ENCODE results near the gene WDR55.
"Not testable (repeated sequence)": the region's sequence is repeated elsewhere in the genome, so short reads cannot be mapped to it uniquely, and the experiment has no call there.

WDR55 gene, protein sequence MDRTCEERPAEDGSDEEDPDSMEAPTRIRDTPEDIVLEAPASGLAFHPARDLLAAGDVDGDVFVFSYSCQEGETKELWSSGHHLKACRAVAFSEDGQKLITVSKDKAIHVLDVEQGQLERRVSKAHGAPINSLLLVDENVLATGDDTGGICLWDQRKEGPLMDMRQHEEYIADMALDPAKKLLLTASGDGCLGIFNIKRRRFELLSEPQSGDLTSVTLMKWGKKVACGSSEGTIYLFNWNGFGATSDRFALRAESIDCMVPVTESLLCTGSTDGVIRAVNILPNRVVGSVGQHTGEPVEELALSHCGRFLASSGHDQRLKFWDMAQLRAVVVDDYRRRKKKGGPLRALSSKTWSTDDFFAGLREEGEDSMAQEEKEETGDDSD

DNA sequence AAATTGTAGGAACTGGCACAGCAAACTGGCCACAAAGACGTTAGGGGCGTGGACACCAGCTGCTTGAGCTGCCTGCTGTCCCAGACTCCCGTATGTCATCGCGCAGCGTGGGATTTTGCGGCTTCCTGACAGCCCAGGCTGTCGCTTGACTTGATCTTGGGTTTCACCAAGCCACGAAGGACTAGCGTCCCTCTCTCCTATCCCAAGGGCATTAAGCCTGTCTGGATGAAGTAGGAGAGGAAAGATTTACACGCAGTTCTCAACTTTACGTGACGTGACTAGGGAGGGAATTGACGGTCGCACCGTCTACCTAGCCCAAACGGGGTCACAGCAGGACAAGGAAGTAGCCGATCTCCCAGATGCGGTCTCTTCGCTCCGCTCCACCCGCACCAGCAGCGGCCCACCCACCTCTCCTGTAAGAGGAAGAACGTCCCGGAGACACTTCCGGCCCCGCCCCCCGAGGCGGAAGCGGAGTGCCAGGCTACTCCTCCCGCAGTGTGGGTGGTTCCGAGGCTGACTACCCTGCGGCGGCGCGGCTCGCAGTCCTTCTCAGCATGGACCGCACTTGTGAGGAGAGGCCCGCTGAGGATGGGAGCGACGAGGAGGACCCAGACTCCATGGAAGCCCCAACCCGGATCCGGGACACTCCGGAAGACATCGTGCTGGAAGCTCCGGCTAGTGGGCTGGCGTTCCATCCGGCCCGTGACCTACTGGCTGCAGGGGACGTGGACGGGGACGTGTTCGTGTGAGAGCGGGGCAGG is at the start of gene WDR55:
Gene WDR55, plus strand, starts transcription at position 546 of the 761 bp plus-strand sequence. Its CDS starts 9 bp downstream, at position 555.
- DNase-seq (ENCODE audit: low spot score) = peak; percentile 97

GRCh38 chr5:140622301-140622700 is 42.4 kb upstream of the WDR55 start:
- DNase-seq (ENCODE audit: low spot score) = no peak

- not testable (repeated sequence) for DNase-seq (ENCODE audit: low spot score)
Observed at GRCh38 chr5:140623061-140623460, 41.6 kb upstream of the WDR55 start.

- DNase-seq (ENCODE audit: low spot score) = not testable (repeated sequence)
Observed at GRCh38 chr5:140624886-140625285, 39.8 kb upstream of the WDR55 start.

DNA sequence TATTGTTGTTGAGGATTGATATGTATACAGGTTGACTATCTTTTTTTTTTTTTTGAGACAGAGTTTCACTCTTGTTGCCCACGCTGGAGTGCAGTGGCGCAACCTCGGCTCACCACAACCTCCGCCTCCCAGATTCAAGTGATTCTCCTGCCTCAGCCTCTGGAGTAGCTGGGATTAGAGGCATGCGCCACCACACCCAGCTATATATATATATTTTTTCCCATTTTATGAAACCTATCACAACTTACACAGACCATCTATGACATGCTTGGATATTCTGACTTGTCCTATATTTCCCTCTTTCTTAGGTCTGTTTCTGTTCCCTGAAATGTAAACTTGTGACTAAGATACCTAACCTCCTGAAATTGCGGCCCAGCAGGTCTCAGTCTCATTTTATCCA is 36.7 kb upstream of the WDR55 start:
- no peak for DNase-seq (ENCODE audit: low spot score)

DNA sequence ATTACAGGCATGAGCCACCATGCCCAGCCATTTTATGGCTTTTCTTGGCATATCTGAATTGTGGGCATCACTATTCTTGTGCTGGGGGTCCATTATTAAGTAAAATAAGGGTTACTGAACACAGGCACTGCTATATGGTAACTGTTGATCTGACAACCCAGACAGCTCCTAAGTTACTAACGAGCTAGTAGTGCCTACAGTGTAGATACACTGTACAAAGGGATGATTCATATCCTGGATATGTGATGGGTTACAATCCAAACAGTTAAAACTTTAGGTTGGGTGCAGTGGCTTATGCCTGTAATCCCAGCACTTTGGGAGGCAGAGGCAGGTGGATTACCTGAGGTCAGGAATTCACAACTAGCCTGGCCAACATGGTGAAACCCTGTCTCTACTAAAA is 36.0 kb upstream of the WDR55 start:
- DNase-seq (ENCODE audit: low spot score) = no peak

DNA sequence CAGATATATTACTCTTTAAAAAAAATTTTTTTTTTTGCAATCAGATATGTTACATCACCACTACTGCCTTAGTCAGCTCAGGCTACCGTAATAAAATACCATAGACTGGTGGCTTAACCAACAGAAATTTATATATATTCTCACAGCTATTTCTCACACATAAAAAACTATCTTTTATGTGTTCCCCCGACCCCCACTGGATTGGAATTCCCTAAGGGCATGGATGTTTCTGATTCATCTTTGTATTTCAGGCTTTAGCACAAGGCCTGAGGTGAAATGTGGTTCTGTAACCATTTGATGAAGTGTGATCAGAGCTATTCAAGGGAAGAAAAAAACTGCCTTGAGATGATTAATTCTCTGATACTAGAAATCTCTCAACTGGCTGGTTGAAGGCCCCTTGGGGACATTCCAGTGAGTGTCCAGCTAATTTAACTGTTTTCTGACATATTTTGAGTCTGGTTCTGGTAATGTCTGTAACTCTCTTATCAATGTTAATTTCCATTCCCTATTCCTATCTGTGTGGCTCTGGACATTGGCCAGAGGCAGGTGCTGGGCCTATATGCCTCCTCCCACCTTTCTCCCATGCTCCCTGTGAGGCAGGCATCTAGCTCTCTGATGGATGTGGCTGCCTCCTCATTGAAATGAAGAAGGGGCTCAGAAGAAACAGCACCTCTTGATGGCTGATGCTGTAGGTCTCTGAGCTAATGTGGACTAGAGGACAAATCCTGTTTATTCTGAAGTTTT is 34.2 kb upstream of the WDR55 start:
- no peak for DNase-seq (ENCODE audit: low spot score)

- no peak for DNase-seq (ENCODE audit: low spot score)
Observed at GRCh38 chr5:140631036-140631417, 33.7 kb upstream of the WDR55 start.

DNA sequence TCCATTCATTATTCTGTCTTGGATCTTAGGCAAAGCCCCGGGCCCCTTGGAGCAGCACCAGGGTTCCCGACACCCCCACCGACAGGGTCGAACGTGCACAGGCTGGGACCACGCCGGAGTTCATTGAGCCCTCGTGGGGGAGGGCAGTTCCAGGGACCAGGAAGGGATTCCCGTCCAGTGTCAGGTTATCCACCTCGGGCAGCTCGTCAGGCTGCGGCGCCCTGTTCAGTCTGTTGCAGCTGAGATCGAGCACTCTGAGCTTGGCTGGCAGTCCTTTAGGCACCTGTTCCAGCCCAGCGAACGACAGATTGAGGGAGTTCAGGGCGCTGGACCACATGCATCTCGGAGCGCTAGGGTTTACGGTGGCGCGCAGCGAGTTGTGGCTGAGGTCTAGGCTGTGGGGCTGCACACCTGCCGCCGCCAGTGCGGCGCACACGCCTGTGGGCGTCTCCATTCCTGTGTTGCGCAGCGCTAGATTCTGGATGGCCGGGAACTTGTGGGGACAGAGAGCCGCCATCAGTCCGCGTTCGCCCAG is 32.8 kb upstream of the WDR55 start:
- DNase-seq (ENCODE audit: low spot score) = peak; percentile 45

- DNase-seq (ENCODE audit: low spot score) = peak; percentile 60
Observed at GRCh38 chr5:140632366-140633020, 32.2 kb upstream of the WDR55 start.

- DNase-seq (ENCODE audit: low spot score) = peak; percentile 70
Observed at GRCh38 chr5:140633021-140633471, 31.7 kb upstream of the WDR55 start, which contains the start of gene CD14. Gene CD14, minus strand, starts transcription at chr5:140633175. Its CDS starts 104 bp downstream, at chr5:140633071.

GRCh38 chr5:140633501-140633900 is 31.2 kb upstream of the WDR55 start:
- no peak for DNase-seq (ENCODE audit: low spot score)

DNA sequence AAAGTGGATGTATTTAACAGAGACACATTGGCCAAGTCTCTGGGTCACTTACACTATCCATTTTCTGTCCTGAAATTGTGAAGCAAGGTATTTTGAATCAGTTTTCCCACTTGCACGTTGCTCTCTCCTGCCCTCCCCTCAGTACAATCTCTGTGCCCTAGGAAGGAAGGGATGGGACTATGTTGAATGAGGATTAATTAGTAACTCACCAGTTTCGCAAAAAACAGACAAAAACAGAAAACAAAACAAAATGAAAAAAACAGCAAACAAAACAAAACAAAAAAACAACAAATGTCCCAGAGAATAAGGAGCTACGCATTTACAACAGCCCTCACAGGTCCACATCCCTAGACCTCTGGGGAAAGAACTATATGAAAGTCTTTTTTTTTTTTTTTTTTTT is 30.6 kb upstream of the WDR55 start:
- no peak for DNase-seq (ENCODE audit: low spot score)

DNA sequence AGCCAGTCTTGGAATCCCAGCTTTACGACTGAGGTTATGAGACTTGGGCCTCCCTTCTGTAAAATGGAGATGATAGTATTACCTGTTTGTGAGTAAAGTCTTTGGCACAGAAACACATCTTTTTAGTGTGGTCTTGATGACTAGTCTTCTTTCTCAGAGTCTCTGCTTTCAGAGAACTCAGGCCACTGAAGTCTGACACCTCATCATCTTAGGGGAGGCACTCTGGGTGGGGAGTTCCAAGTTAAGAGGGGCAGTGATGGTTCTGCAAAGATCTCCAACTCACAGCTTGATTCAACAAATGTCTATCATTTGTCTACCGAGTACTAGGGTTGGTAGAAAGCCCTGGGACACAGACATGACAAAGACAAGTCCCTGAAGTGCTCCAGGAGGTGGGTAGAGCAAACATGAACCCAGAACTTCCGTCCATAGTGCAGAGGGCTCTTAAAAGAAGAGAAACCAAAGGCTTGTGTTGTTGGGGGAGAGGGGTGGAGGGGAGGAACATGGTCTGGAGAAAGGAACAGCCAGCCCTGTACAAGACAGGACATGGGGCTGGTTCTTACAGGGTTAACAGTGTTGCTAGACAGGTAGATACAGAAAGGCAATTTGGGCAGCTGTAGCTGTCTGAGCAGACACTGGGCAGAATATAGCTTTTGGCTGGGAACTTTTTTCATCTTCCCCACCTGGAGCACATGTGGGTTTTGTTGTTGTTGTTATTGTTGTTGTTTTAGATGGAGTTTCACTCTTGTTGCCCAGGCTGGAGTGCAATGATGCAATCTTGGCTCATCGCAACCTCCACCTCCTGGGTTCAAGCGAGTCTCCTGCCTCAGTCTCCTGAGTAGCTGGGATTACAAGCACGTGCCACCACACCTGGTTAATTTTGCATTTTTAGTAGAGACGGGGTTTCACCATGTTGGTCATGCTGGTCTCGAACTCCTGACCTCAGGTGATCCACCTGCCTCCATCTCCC is 29.1 kb upstream of the WDR55 start:
- DNase-seq (ENCODE audit: low spot score) = no peak

GRCh38 chr5:140637371-140638100 is 27.2 kb upstream of the WDR55 start:
- no peak for DNase-seq (ENCODE audit: low spot score)

DNA sequence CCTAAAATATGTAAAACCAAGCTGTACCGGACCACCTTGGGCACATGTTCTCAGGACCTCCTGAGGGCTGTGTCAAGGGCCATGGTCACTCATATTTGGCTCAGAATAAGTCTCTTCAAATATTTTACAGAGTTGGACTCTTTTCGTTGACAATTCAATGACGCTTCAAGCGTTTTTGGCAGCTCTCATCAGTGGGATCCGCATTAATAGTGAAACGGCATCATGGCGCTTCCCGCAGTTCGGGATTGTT is 25.9 kb upstream of the WDR55 start:
- not testable (repeated sequence) for DNase-seq (ENCODE audit: low spot score)

- peak; percentile 96 for DNase-seq (ENCODE audit: low spot score)
Observed at GRCh38 chr5:140639148-140639981, 25.3 kb upstream of the WDR55 start, which contains the start of gene TMCO6. Gene TMCO6, plus strand, starts transcription at chr5:140639451. Its CDS starts 77 bp downstream, at chr5:140639528.

DNA sequence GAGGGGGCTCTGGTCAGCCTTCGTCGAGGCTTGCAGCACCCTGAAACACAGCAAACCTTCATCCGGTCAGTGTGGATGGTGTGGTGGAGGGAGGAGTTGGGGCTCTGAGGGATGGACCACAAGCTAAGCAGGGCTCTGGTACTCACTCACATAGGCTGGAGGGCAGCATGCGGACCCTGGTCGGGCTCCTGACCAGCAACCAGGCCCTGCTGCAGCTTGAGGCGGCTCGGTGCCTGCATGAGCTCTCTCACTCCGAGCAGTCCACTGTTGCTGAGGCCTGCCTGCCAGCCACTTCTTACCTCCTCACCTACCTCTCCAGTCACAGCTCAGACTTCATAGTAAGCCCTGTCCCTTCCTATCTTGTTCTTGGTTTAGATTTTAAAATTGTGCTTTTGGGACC is 23.0 kb upstream of the WDR55 start:
- no peak for DNase-seq (ENCODE audit: low spot score)

- no peak for DNase-seq (ENCODE audit: low spot score)
Observed at GRCh38 chr5:140642718-140643117, 22.0 kb upstream of the WDR55 start.

Measured in SW480 (cell line).